Lower leg skin (tissue), 4 donors: ENCODE results near the gene GSE1. TPM values are rescaled to one million over a fixed set of nuclear protein-coding genes. Genes with fewer than 3 reads are reported as not detected.

Source experiments
- DNase-seq, 2 donors: peaks; one replicate each; pipeline ENCODE4 v3.0.0-alpha.2; 2019; ENCODE audit warnings: low spot score in 2 of 2
- H3K4me3 ChIP-seq: fragments of 200-600 bp; sonication (generic); 2 replicates; pipeline ENCODE4 v1.5.1; 2017; ENCODE audit warnings: mild to moderate bottlenecking, low read depth; ENCODE audit not compliant: poor library complexity, severe bottlenecking
- POLR2A ChIP-seq, 2 donors: fragments of 450-650 bp; IDR thresholded peaks; one replicate each; pipeline ENCODE4 v1.6.1; 2016 to 2017; ENCODE audit warnings: antibody characterized with exemption in 2 of 2, mild to moderate bottlenecking in 1 of 2, moderate library complexity in 1 of 2
- WGBS, 2 donors: methylation state at CpG; one replicate each; pipeline ENCODE4 v1.1.5; 2018; 5-methylcytosine and 5-hydroxymethylcytosine counted together
- intact Hi-C: fragments of 100-400 bp; cut with DNase I; formaldehyde crosslinking; loops from one replicate; pipeline ENCODE4 v1.15.0; 2023; ENCODE audit warnings: low total_unique reads
- total RNA-seq, 4 donors: library from RNA; depleted of rRNA; stranded (reverse); fragments of >200 nt; gene quantifications; one replicate each; pipeline ENCODE4 v1.1.0, GENCODE V29; 2016
- TF ChIP-seq, protein P1 (sequence below), 3 donors: fragments of 450-650 bp; IDR thresholded peaks; one replicate each; pipeline ENCODE4 v1.5.1; 2016; ENCODE audit warnings: antibody characterized with exemption in 3 of 3, mild to moderate bottlenecking in 3 of 3, moderate library complexity in 2 of 3

Gene GSE1
- total RNA-seq, 4 donors from 2014 or later, result 62.9 to 113 (median 69.9) TPM

DNA sequence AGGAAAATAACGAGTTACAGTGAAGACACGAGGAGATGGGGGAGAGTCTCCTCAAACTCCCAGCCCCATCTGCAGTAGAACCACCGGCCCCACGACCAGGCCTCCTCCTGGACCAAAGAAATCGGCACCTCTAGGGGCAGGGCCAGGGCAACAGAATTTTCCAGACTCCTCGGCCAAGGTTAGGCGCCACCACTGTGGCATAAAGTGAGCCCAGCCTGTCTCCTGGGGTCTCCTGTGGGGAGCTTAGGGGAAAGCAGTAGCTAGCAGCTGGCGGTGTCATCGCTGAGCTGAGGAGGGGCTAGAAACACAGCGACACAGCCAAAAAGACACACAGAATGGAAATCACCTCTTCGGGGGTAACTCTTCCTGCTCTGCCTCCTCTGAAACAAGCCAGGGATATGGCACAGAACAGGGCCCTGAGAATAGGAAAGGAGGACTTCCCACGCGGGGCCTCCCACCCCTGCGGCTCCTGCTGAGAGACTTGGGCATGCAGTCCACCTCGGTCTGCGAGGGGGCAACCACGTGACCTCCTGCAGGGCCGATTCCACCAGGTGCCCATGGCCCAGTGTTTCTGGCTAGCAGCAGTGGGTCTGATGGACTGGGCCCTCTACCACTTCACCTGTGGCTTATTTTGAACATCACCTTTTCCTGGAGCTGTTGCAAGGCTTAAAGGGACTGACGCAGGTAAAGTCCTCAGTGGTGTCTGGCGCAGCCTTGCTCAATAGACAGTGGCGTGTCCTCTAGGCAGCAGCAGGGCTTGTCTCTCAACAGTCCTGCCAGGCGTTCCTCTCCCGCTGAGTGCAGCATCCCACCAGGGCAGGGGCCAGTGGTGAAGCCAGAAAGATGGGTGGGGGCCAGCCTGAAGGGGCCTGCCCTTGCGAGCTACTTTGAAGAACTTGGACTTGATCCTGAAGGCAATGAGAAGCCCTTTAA, 82.3 kb downstream of the GSE1 start:
- no peak for TF ChIP-seq POLR2A (IDR thresholded peaks at IDR 0.05)
- TF ChIP-seq, protein P1, sequence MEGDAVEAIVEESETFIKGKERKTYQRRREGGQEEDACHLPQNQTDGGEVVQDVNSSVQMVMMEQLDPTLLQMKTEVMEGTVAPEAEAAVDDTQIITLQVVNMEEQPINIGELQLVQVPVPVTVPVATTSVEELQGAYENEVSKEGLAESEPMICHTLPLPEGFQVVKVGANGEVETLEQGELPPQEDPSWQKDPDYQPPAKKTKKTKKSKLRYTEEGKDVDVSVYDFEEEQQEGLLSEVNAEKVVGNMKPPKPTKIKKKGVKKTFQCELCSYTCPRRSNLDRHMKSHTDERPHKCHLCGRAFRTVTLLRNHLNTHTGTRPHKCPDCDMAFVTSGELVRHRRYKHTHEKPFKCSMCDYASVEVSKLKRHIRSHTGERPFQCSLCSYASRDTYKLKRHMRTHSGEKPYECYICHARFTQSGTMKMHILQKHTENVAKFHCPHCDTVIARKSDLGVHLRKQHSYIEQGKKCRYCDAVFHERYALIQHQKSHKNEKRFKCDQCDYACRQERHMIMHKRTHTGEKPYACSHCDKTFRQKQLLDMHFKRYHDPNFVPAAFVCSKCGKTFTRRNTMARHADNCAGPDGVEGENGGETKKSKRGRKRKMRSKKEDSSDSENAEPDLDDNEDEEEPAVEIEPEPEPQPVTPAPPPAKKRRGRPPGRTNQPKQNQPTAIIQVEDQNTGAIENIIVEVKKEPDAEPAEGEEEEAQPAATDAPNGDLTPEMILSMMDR (IDR thresholded peaks at IDR 0.05), result no peak
- no peak overlapping the region for H3K4me3 ChIP-seq
- 75 to 76% methylated on average over 24 of the region's 24 CpGs for WGBS, 2 donors
- no peak for DNase-seq
- intact Hi-C loops, result no loop called here

DNA sequence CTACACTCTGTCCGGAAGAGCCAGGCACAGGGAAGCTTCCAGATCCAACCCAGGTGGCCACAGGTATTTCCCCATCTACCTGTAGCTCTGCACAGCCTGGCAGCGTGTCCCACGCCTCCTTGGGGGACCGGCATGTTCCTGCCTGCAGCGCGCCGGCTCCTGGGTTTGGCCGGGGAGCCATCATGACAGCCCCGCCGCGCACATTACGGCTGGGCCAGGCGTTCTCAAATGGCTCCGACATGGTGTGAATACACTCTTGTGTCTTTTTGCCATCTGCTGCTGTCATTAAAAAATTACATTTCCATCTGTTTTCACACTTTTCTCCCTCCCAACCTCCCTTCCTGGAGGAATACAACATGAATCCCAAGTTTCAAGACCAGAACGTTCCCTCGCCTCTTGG, 83.7 kb downstream of the GSE1 start:
- DNase-seq, result no peak
- 32 to 33% methylated on average over 16 of the region's 16 CpGs for WGBS, 2 donors
- no peak overlapping the region for H3K4me3 ChIP-seq
- intact Hi-C loops, result no loop called here
- TF ChIP-seq, protein P1 (IDR thresholded peaks at IDR 0.05), result no peak
- no peak for TF ChIP-seq POLR2A (IDR thresholded peaks at IDR 0.05)

DNA sequence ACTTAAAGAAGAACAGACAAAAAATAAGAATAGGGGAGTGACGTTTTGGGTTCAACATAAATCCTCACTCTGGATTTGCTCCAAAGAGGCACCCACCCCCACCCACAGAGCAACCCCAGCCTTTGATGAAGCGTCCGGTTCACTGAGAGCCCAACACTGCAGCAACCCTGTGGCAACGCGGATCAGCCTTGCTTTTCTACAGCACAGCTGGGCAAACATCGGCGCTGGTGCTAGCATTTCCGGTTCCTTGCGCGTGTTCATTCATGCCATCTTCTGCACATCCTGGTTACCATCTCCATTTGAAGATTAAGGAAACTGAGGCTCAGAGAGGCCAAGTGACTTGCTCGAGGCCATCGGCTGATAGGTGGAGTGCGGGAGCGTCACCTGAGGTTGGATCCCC, 84.3 kb downstream of the GSE1 start:
- intact Hi-C loops, result no loop called here
- DNase-seq, result no peak
- H3K4me3 ChIP-seq, result no peak overlapping the region
- 44 to 52% methylated on average over 14 of the region's 14 CpGs for WGBS, 2 donors
- TF ChIP-seq, protein P1 (IDR thresholded peaks at IDR 0.05), result no peak
- TF ChIP-seq POLR2A (IDR thresholded peaks at IDR 0.05), result no peak

DNA sequence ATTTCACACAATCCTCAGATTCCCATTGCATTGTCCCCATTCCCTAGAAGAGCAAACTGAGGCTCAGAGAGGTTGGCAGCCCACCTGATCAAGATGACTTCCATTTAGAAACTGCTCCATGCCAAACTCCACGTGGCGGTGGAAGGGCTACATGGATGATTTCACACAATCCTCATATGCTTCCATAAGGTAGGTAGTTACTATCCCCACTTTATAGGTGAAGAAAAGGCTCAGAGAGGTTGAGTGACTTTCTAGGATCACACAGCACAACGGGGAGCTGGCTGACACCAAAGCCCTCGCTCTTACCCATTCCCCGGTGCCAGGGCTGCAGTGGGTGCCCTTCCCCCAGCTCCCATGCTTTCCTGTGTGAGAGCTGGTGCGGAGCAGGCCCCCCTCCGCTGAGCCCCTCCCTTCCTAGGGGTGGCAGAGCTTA, 85.4 kb downstream of the GSE1 start:
- 88 to 89% methylated on average over 5 to 7 of the region's 7 CpGs for WGBS, 2 donors
- intact Hi-C loops, result no loop called here
- TF ChIP-seq, protein P1 (IDR thresholded peaks at IDR 0.05), result no peak
- TF ChIP-seq POLR2A (IDR thresholded peaks at IDR 0.05), result no peak
- DNase-seq, result no peak
- no peak overlapping the region for H3K4me3 ChIP-seq

DNA sequence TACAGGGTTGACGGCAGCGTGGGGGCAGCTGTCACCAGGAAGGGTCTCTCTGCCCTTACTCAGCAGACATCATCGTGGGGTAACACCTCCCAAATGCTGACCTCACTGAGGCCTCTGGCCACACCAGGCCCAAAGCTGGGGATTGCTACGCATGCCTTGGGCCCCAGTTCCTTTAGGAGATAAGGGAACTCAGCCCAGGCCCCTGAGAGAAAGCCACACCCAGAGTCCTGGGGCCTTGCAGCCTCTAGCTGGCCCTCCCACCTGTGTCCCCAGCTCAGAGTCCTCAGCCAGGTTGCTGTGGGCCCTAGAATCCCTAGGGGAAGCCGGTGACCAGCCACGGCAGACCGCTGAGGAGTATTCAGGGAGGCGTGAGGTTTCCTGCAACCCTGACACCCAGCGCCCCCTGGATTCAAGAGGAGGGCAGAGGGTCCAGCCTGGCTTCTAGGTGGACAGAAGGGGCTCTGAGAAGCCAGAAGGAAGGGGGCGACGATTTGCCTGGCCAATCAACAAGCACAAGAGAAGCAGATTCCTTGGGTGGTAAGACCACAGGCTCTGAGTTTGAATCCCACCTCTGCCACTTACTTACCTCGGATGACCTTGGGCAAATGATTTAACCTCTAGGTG, 85.9 kb downstream of the GSE1 start:
- no peak overlapping the region for H3K4me3 ChIP-seq
- intact Hi-C loops, result no loop called here
- TF ChIP-seq, protein P1 (IDR thresholded peaks at IDR 0.05), result no peak
- TF ChIP-seq POLR2A (IDR thresholded peaks at IDR 0.05), result no peak
- WGBS, 2 donors, result 77% methylated on average over 9 to 12 of the region's 12 CpGs
- DNase-seq, result no peak
